ENCODE results near the gene TMEM260.
A peak's percentile ranks its signal among the peaks of the same experiment; 100 is the strongest.
"Not testable (repeated sequence)": the region's sequence is repeated elsewhere in the genome, so short reads cannot be mapped to it uniquely, and the experiment has no call there.

TMEM260 gene

GRCh38 chr14:56594428-56594827, 14.8 kb downstream of the TMEM260 start:
- no peak overlapping the region for H3K4me3 ChIP-seq (ENCODE audit: low read length)
- no peak for DNase-seq (ENCODE audit: low read depth)
- no peak for TF ChIP-seq CTCF (IDR thresholded peaks at IDR 0.05; ENCODE audit: insufficient read depth, low read depth, low read length, missing control alignments)

GRCh38 chr14:56598519-56598918, 18.9 kb downstream of the TMEM260 start:
- no peak for TF ChIP-seq CTCF (IDR thresholded peaks at IDR 0.05; ENCODE audit: insufficient read depth, low read depth, low read length, missing control alignments)
- H3K4me3 ChIP-seq (ENCODE audit: low read length): no peak overlapping the region
- DNase-seq (ENCODE audit: low read depth): no peak

- H3K4me3 ChIP-seq (ENCODE audit: low read length): no peak overlapping the region
- TF ChIP-seq CTCF (IDR thresholded peaks at IDR 0.05; ENCODE audit: insufficient read depth, low read depth, low read length, missing control alignments): no peak
- DNase-seq (ENCODE audit: low read depth): no peak
These were observed 24.1 kb downstream of the TMEM260 start for GRCh38 chr14:56603648-56604047.

GRCh38 chr14:56608689-56609088, 29.1 kb downstream of the TMEM260 start:
- H3K4me3 ChIP-seq (ENCODE audit: low read length): no peak overlapping the region
- DNase-seq (ENCODE audit: low read depth): peak; percentile 81
- no peak for TF ChIP-seq CTCF (IDR thresholded peaks at IDR 0.05; ENCODE audit: insufficient read depth, low read depth, low read length, missing control alignments)

GRCh38 chr14:56611663-56612062, 32.1 kb downstream of the TMEM260 start:
- not testable (repeated sequence) for H3K4me3 ChIP-seq (ENCODE audit: low read length); DNase-seq (ENCODE audit: low read depth)

GRCh38 chr14:56617084-56617483, 37.5 kb downstream of the TMEM260 start:
- no peak overlapping the region for H3K4me3 ChIP-seq (ENCODE audit: low read length)
- no peak for DNase-seq (ENCODE audit: low read depth)
- TF ChIP-seq CTCF (IDR thresholded peaks at IDR 0.05; ENCODE audit: insufficient read depth, low read depth, low read length, missing control alignments): no peak

GRCh38 chr14:56630707-56631106, 51.1 kb downstream of the TMEM260 start:
- TF ChIP-seq CTCF (IDR thresholded peaks at IDR 0.05; ENCODE audit: insufficient read depth, low read depth, low read length, missing control alignments): no peak
- H3K4me3 ChIP-seq (ENCODE audit: low read length): no peak overlapping the region
- peak; percentile 28 for DNase-seq (ENCODE audit: low read depth)

- no peak for DNase-seq (ENCODE audit: low read depth)
- no peak overlapping the region for H3K4me3 ChIP-seq (ENCODE audit: low read length)
- no peak for TF ChIP-seq CTCF (IDR thresholded peaks at IDR 0.05; ENCODE audit: insufficient read depth, low read depth, low read length, missing control alignments)
These were observed 52.6 kb downstream of the TMEM260 start for GRCh38 chr14:56632195-56632594.
